DMS53 treated with DMSO at 0.1 percent for 48 hours (cell line): ENCODE results near the gene GPR3.
"Not testable (repeated sequence)": the region's sequence is repeated elsewhere in the genome, so short reads cannot be mapped to it uniquely, and the experiment has no call there.

ENCODE experiments used
- DNase-seq: peaks from one replicate; lab custom pipeline; 2025; ENCODE audit not compliant: unreplicated experiment; lab: John Stamatoyannopoulos, UW

The GPR3 gene

DNA sequence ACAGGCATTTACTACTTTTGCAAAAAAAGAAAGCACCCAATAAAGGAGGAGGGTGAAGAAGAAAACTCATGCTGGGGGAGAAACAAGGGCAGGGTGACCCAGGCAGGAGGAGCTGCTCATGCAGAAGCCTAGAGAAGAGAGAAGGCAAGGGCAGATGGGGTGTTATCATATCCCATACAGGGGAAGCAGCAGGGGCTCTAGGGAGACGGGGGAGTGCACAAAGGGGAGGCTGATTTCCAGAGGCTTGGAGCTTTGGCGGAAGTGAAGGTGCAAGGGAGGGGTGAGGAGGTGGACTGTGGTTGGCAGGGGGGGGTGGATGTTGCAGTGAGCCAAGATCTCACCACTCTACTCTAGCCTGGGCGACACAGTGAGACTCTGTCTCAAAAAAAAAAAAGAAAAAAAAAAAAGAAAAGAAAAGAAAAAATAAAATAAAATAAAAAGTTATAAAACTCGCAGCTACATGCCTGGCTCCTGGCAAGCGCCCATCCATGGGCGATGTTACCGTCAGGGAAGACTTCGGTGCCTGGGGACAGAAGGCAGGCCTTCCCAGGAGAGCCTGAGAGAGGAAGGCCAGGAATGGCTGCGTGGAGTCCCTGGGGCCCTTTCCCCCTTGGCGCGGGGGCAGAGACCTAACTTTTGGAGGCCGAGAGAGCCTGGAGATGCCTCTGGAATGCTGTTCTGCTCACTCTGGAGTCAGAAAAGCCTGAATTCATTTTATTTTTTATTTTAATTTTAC, 14.5 kb upstream of the GPR3 start:
- no peak for DNase-seq

GRCh38 chr1:27379564-27380122, 12.8 kb upstream of the GPR3 start:
- no peak for DNase-seq

GRCh38 chr1:27380224-27380623, 12.2 kb upstream of the GPR3 start:
- DNase-seq = no peak

DNA sequence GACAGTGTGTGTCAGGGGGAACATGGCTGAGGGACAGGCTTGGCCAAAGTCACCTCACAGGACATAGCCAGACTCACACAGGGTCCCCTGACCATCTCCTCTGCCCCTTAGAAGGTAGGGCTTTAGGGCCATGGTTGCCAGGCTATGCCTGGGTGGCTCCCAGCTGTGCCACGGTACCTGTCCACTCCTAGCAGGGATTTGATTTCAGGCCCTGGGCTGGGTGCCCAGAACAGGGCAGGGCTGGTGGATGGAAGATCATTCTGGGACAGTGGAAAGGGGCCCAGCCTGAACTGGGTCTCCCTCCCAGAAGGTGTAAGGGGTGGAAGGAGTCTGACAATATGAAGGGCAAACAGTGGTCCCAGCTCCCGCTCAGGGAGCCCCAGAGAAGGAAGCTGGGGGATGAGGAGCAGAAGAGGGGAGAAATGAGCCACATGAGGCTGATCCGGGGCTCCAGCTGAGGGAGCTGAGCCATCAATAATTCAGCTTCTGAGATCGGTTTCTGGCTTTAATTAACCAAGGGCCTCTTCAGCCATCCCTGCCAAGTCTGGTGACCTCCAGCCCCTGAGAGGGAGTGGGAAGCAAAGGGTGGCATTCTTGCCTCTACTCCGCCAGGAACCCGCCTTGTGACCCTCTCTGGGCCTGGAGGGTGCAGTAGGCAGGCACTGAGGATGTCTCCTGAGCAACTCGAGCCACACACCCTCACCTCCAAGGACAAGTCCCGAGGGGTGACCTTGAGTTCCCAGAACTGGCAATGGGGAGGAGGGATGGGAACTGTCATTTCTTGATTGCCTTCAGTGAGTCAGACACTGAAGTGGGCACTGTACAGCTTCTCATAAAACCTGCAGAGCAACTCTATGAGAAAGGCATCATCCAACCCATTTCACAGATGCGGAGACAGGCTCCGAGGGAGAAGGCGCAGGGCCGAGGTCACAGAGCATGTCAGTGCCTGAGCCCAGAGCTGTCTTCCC, 11.4 kb upstream of the GPR3 start:
- no peak for DNase-seq

GRCh38 chr1:27381969-27382762, 10.3 kb upstream of the GPR3 start:
- no peak for DNase-seq

DNA sequence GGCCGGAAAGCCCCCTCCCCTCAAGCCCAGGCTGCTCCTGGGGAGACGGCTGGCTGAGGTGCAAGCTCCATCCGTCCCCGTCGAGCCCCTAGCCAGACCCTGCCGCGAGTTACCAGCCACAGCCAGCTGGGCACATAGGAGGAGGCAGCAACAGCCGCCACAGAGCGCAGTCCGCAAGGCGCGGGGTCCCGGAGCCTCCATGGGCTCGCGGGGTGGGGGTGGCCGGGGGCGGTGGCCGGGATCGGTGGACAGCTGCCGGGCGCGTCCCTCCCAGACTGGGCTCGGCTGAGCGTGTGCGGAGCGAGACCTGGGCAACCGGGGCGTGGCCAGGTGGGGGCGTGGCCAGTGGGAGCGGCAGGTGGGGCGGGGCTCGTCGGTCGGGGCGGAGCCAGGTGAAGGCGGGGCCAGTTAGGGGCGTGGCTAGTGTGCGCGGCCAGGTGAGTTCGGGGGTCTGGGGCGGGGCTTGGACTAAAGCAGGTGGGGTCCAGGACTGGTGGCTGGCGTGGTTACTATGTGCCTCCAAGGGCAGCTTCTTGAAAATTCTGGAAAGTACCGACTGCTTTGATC, 9.3 kb upstream of the GPR3 start, which contains the start of gene CD164L2:
Gene CD164L2 (minus strand): TSS at position 295 of the 567 bp plus-strand sequence. CDS start 94 bp downstream, at position 201.
- DNase-seq = no peak

DNA sequence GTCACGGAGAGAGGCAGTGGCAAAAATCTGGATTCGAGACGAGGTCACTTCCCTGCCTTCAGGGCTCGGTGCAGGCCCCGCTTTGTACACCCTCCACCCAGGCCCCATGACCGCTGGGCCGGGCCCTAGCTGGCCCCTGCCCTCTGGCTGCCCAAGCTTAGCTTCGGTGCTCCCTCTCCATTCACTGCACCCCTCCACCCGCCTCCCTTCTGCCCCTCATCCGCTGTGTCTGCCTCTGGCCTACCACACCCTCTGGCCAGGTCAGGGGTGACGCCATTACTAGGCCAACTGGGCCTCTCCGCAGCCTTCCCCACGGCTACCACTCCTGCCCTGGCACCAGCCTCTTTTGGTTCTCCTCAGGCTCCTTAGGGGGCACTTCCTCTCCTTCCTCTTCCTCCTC, 8.8 kb upstream of the GPR3 start:
- no peak for DNase-seq

- not testable (repeated sequence) for DNase-seq
Measured at GRCh38 chr1:27384797-27385196, 7.6 kb upstream of the GPR3 start.

GRCh38 chr1:27388337-27389005, 4.0 kb upstream of the GPR3 start:
- peak; percentile 61 for DNase-seq

DNA sequence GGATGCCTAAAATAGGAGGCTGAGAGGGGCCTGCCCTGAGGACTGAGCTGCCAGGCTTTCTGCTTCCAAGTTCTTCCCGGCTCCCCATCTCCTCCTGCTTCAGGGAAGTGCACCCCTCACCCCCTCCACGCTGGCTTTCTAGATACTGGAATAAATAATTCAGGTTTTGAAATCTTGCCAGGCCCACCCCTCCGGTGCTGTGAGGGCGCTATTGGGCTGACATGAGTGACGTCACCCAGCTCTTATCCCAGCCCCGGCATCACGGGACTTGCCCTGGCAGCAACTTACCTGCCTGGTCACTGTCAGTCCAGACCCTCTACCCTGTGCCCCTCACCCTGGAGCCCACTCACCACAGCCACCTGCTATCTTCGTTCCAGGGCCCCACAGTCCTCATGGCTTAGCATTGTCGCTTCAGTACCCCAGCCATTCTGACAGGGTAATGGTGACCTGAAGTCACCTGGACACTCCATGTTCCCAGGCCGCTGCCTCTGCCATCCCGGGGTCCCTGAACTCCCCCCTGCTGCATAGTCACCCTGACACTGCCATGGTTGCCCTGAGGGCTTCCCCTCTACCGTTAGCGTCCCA, 819 bp upstream of the GPR3 start:
- no peak for DNase-seq

DNA sequence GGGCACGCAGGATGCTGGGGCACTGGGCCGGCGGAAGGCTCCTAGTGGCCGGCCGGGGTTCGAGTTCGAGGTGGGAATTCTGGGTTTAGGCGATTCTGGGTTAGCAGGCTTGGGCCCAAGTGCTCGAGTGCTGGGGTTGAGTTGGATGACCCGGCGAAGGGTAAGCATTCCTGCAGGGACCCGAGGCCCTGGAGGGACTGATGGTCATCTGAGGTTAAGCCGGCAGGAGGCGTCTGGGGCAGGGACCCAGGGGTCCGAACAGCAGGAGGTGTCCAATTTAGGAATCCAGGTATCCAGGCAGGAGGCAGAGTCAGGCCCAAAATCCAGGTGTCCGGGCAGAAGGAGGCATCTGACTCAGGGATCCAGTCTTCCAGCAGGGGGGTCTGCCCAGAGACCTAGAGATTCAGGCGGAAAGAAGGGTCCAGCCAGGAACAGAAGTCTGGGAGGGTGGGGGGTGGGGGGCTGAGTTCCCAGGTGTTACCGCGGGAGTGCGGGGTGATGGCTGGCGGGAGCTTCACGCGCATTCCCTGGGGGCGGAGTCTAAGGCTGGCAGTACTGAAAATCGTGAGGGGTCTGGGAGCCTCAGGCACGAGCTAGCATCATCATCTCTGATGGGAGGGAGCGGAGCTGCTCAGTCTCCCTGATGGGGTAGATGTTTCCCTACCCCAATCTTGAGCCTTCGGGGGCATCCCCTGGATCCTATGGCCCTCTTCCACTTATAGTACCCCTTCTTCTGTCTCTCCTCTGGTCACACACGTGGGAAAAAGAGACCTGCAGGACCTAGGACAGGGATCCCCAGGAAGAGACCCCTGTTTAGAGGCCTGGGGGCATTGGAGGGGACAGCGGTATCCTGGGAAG, 585 bp downstream of the GPR3 start:
- DNase-seq = no peak

DNA sequence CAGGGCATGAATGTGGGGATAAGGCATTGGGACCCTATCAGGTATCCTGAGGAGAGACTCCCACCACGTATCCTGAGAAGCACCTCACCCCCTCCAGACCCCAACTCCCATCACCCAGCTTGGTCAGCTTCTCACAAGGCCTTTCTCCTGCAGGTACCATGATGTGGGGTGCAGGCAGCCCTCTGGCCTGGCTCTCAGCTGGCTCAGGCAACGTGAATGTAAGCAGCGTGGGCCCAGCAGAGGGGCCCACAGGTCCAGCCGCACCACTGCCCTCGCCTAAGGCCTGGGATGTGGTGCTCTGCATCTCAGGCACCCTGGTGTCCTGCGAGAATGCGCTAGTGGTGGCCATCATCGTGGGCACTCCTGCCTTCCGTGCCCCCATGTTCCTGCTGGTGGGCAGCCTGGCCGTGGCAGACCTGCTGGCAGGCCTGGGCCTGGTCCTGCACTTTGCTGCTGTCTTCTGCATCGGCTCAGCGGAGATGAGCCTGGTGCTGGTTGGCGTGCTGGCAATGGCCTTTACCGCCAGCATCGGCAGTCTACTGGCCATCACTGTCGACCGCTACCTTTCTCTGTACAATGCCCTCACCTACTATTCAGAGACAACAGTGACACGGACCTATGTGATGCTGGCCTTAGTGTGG, 1.3 kb downstream of the GPR3 start:
- no peak for DNase-seq

DNA sequence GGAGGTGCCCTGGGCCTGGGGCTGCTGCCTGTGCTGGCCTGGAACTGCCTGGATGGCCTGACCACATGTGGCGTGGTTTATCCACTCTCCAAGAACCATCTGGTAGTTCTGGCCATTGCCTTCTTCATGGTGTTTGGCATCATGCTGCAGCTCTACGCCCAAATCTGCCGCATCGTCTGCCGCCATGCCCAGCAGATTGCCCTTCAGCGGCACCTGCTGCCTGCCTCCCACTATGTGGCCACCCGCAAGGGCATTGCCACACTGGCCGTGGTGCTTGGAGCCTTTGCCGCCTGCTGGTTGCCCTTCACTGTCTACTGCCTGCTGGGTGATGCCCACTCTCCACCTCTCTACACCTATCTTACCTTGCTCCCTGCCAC, 1.8 kb downstream of the GPR3 start:
- no peak for DNase-seq

- no peak for DNase-seq
Measured at GRCh38 chr1:27394925-27395324, 2.5 kb downstream of the GPR3 start.

DNA sequence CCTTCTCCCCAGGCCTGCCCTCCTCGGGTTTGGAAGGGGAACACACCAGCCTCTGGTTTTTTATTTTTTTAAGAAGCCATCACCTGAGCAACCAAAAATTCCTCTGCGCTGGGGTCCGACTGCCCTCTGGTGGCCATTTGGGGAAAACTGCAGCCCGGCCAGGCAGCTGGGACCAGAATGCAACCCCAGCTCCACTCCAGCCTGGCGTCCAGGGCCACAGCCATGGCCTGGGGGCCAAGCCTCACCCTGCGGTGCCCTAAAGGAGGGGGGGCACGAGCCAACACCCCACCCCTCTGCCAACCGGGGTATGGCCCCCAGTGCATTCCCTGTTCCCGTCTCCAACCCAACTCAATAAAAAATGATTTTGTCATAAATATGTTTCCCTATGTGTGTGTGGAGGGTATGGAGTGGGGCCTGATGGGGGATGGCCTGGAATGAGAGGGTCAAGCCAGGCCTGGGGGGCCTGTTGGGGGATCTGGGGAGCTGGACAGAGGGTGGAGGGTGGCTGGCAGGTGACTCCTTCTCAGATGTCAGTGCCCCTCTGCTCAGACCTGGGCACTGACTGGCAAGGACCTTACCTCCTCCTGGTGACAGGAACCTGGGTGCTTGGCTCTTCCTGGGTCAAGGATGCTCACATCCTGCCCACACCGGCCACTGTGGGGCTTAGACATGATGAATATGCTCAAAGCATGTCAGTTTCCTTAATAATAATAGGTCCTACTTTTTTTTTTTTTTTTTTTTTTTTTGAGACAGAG, 3.2 kb downstream of the GPR3 start:
- DNase-seq = peak; percentile 55

- DNase-seq = no peak
Measured at GRCh38 chr1:27397110-27397509, 4.7 kb downstream of the GPR3 start.

GRCh38 chr1:27397749-27398148, 5.3 kb downstream of the GPR3 start:
- no peak for DNase-seq
